Measurements from ENCODE around the gene OGA.

Gene OGA

GRCh38 chr10:101835362-101835761, 17.1 kb upstream of the OGA start:
- no peak for DNase-seq (ENCODE audit: low spot score)

GRCh38 chr10:101834341-101834740, 16.1 kb upstream of the OGA start:
- DNase-seq (ENCODE audit: low spot score) = no peak

- no peak for DNase-seq (ENCODE audit: low spot score)
Measured at GRCh38 chr10:101833466-101833865, 15.2 kb upstream of the OGA start.

- no peak for DNase-seq (ENCODE audit: low spot score)
Measured at GRCh38 chr10:101832325-101832771, 14.1 kb upstream of the OGA start.

- no peak for DNase-seq (ENCODE audit: low spot score)
Measured at GRCh38 chr10:101831169-101831811, 13.0 kb upstream of the OGA start.

GRCh38 chr10:101830322-101831168, 12.3 kb upstream of the OGA start:
- peak; percentile 88 for DNase-seq (ENCODE audit: low spot score)

GRCh38 chr10:101829561-101830315, 11.5 kb upstream of the OGA start:
- DNase-seq (ENCODE audit: low spot score) = peak; percentile 87

GRCh38 chr10:101828766-101829551, 10.7 kb upstream of the OGA start:
- DNase-seq (ENCODE audit: low spot score) = peak; percentile 57

GRCh38 chr10:101827919-101828600, 9.8 kb upstream of the OGA start:
- DNase-seq (ENCODE audit: low spot score) = no peak

GRCh38 chr10:101826852-101827434, 8.7 kb upstream of the OGA start:
- DNase-seq (ENCODE audit: low spot score) = no peak

GRCh38 chr10:101824736-101825135, 6.5 kb upstream of the OGA start:
- DNase-seq (ENCODE audit: low spot score) = no peak

- DNase-seq (ENCODE audit: low spot score) = no peak
Measured at GRCh38 chr10:101818872-101819633, 809 bp upstream of the OGA start.

GRCh38 chr10:101817337-101818118, 716 bp downstream of the OGA start:
- DNase-seq (ENCODE audit: low spot score) = peak; percentile 66

GRCh38 chr10:101816913-101817336, 1.3 kb downstream of the OGA start:
- DNase-seq (ENCODE audit: low spot score) = no peak

- DNase-seq (ENCODE audit: low spot score) = no peak
Measured at GRCh38 chr10:101816376-101816775, 1.9 kb downstream of the OGA start.

GRCh38 chr10:101814466-101815071, 3.7 kb downstream of the OGA start:
- DNase-seq (ENCODE audit: low spot score) = no peak

- peak; percentile 21 for DNase-seq (ENCODE audit: low spot score)
Measured at GRCh38 chr10:101812606-101813005, 5.6 kb downstream of the OGA start.

- no peak for DNase-seq (ENCODE audit: low spot score)
Measured at GRCh38 chr10:101807158-101807557, 11.1 kb downstream of the OGA start.

- no peak for DNase-seq (ENCODE audit: low spot score)
Measured at GRCh38 chr10:101803511-101803910, 14.7 kb downstream of the OGA start.
